Mesendoderm (in vitro differentiated cells): ENCODE results near the gene PITPNM3. TPM values are rescaled to one million over a fixed set of nuclear protein-coding genes. Genes with fewer than 3 reads are reported as not detected.

Source experiments
- DNase-seq: peaks from one replicate; pipeline ENCODE4 v3.0.0; 2013
- H2AK5ac ChIP-seq: 2 replicates; pipeline ENCODE4 v1.6.1; 2013; ENCODE audit warnings: low read length, inconsistent platforms
- H2BK120ac ChIP-seq: 2 replicates; pipeline ENCODE4 v1.6.1; 2013; ENCODE audit warnings: low read depth, mild to moderate bottlenecking, low read length, moderate library complexity, mixed read lengths
- H2BK15ac ChIP-seq: replicated peaks from 2 replicates; pipeline ENCODE4 v1.6.1; 2013; ENCODE audit warnings: low read depth, mild to moderate bottlenecking, moderate library complexity
- H2BK5ac ChIP-seq: 2 replicates; pipeline ENCODE4 v1.6.1; 2013; ENCODE audit warnings: low read length, inconsistent platforms
- H3K18ac ChIP-seq: 2 replicates; pipeline ENCODE4 v1.6.1; 2013; ENCODE audit warnings: mild to moderate bottlenecking, low read length, mixed read lengths
- H3K23ac ChIP-seq: one replicate; pipeline ENCODE4 v1.6.1; 2013; ENCODE audit warnings: low read length
- H3K27ac ChIP-seq: 2 replicates; pipeline ENCODE4 v1.5.1; 2013; ENCODE audit warnings: low read depth, mild to moderate bottlenecking, inconsistent platforms, low read length, moderate library complexity
- H3K27me3 ChIP-seq: 2 replicates; pipeline ENCODE4 v1.6.1; 2013; ENCODE audit warnings: low read length, control low read depth, mild to moderate bottlenecking, inconsistent platforms; ENCODE audit not compliant: insufficient read depth, poor library complexity
- H3K36me3 ChIP-seq: 2 replicates; pipeline ENCODE4 v1.6.1; 2013; ENCODE audit warnings: low read length, inconsistent platforms; ENCODE audit not compliant: control insufficient read depth, insufficient read depth
- H3K4ac ChIP-seq: one replicate; pipeline ENCODE4 v1.6.1; 2013; ENCODE audit warnings: low read depth, mild to moderate bottlenecking, low read length, moderate library complexity
- H3K4me1 ChIP-seq: 2 replicates; pipeline ENCODE4 v1.6.1; 2013; ENCODE audit warnings: low read depth, low read length, inconsistent platforms; ENCODE audit not compliant: control insufficient read depth
- H3K4me2 ChIP-seq: 2 replicates; pipeline ENCODE4 v1.6.1; 2013; ENCODE audit warnings: low read length
- H3K4me3 ChIP-seq: 2 replicates; pipeline ENCODE4 v1.5.1; 2013; ENCODE audit warnings: mild to moderate bottlenecking, low read length
- H3K56ac ChIP-seq: one replicate; pipeline ENCODE4 v1.6.1; 2013; ENCODE audit warnings: low read length
- H3K79me1 ChIP-seq: 2 replicates; pipeline ENCODE4 v1.6.1; 2013; ENCODE audit warnings: low read length, inconsistent platforms
- H3K79me2 ChIP-seq: 2 replicates; pipeline ENCODE4 v1.6.1; 2013; ENCODE audit warnings: mild to moderate bottlenecking, low read length; ENCODE audit not compliant: control insufficient read depth, insufficient read depth
- H3K9ac ChIP-seq: 2 replicates; pipeline ENCODE4 v1.6.1; 2013; ENCODE audit warnings: low read length, inconsistent platforms
- H4K5ac ChIP-seq: one replicate; pipeline ENCODE4 v1.6.1; 2013; ENCODE audit warnings: low read length
- H4K8ac ChIP-seq: one replicate; pipeline ENCODE4 v1.6.1; 2013; ENCODE audit warnings: low read depth, mild to moderate bottlenecking, control low read depth, low read length, moderate library complexity
- WGBS: extraction: QIAGEN DNeasy Blood & Tissue Kit; methylation state at CpG from one replicate; pipeline ENCODE4 v1.1.7; 2013; ENCODE audit warnings: low lambda C conversion rate, missing lambda C conversion rate; ENCODE audit not compliant: insufficient coverage; ENCODE audit errors: extremely low coverage; 5-methylcytosine and 5-hydroxymethylcytosine counted together
- polyA plus RNA-seq, 2 experiments: library from polyadenylated mRNA; stranded (reverse); fragments of 200-250 nt; gene quantifications; one replicate each; pipeline ENCODE4 v1.2.3, GENCODE V29; 2013

The PITPNM3 gene
- 0.42 TPM for polyA plus RNA-seq (2013, experiment 1 of 2)
- polyA plus RNA-seq (2013, experiment 2 of 2), result 0.31 TPM

GRCh38 chr17:6556121-6557039 is at the start of gene PITPNM3:
Gene PITPNM3, minus strand, starts transcription at chr17:6556555. Its CDS starts 149 bp downstream, at chr17:6556406.
- H3K36me3 ChIP-seq, result no peaks in the 10 kb centered on the region
- no peak within 1 kb of the TSS for H2BK5ac ChIP-seq
- no peak within 1 kb of the TSS for H2BK120ac ChIP-seq
- H3K56ac ChIP-seq, result peak within 1 kb of the TSS; percentile 63
- no peaks in the 10 kb centered on the region for H3K79me2 ChIP-seq
- H3K18ac ChIP-seq, result peak within 1 kb of the TSS; percentile 34
- H3K4me2 ChIP-seq, result peak within 1 kb of the TSS; percentile 73
- no peak within 1 kb of the TSS for H3K23ac ChIP-seq
- no CpG with 5 or more reads among the region's 122 CpGs for WGBS
- no peaks in the 10 kb centered on the region for H3K4me1 ChIP-seq
- no peak within 1 kb of the TSS for H3K27ac ChIP-seq
- H2AK5ac ChIP-seq, result no peak within 1 kb of the TSS
- peak within 1 kb of the TSS; percentile 58 for H3K9ac ChIP-seq
- H4K8ac ChIP-seq, result no peak within 1 kb of the TSS
- no peak within 1 kb of the TSS for H3K4ac ChIP-seq
- H3K27me3 ChIP-seq, result peaks cover 13% of the 10 kb centered on the region
- no peak within 1 kb of the TSS for H2BK15ac ChIP-seq
- H3K4me3 ChIP-seq, result peak within 1 kb of the TSS; percentile 29
- H4K5ac ChIP-seq, result no peak within 1 kb of the TSS
- no peak for DNase-seq
- no peaks in the 10 kb centered on the region for H3K79me1 ChIP-seq

- Histone ChIP-seq H3K4ac (no peak overlapping the region), H2BK5ac (no peak overlapping the region), H3K4me3 (no peak overlapping the region), H3K4me2 (no peak overlapping the region), H3K36me3 (peaks cover 20% of the 10 kb centered on the region), H2BK15ac (no peak overlapping the region), H3K23ac (no peak overlapping the region), H3K18ac (no peak overlapping the region), H3K79me2 (no peaks in the 10 kb centered on the region), H3K79me1 (no peaks in the 10 kb centered on the region), H2AK5ac (no peak overlapping the region), H3K4me1 (no peaks in the 10 kb centered on the region), H3K27me3 (no peaks in the 10 kb centered on the region), H3K56ac (no peak overlapping the region), H3K27ac (no peak overlapping the region), H3K9ac (no peak overlapping the region), H4K5ac (no peak overlapping the region), H4K8ac (no peak overlapping the region), H2BK120ac (no peak overlapping the region)
- no CpG with 5 or more reads among the region's 6 CpGs for WGBS
- no peak for DNase-seq
These were observed 48.8 kb upstream of the PITPNM3 start for GRCh38 chr17:6605142-6605541.

- Histone ChIP-seq H3K36me3 (peaks cover 14% of the 10 kb centered on the region), H3K79me2 (no peaks in the 10 kb centered on the region), H3K27ac (no peak overlapping the region), H2BK5ac (no peak overlapping the region), H3K56ac (no peak overlapping the region), H3K79me1 (no peaks in the 10 kb centered on the region), H3K27me3 (no peaks in the 10 kb centered on the region), H4K8ac (no peak overlapping the region), H3K18ac (no peak overlapping the region), H3K9ac (no peak overlapping the region), H2BK15ac (no peak overlapping the region), H3K4me1 (no peaks in the 10 kb centered on the region), H3K4ac (no peak overlapping the region), H3K23ac (no peak overlapping the region), H2AK5ac (no peak overlapping the region), H2BK120ac (no peak overlapping the region), H4K5ac (no peak overlapping the region), H3K4me3 (no peak overlapping the region), H3K4me2 (no peak overlapping the region)
- DNase-seq, result no peak
- no CpG with 5 or more reads among the region's 3 CpGs for WGBS
These were observed 47.5 kb upstream of the PITPNM3 start for GRCh38 chr17:6603744-6604325.

- Histone ChIP-seq H3K79me1 (no peaks in the 10 kb centered on the region), H3K36me3 (peaks cover 11% of the 10 kb centered on the region), H3K23ac (no peak overlapping the region), H3K27ac (no peak overlapping the region), H3K4ac (no peak overlapping the region), H2AK5ac (no peak overlapping the region), H3K4me3 (no peak overlapping the region), H2BK120ac (no peak overlapping the region), H3K4me1 (no peaks in the 10 kb centered on the region), H3K56ac (no peak overlapping the region), H3K4me2 (no peak overlapping the region), H3K18ac (no peak overlapping the region), H2BK15ac (no peak overlapping the region), H3K9ac (no peak overlapping the region), H3K79me2 (no peaks in the 10 kb centered on the region), H2BK5ac (no peak overlapping the region), H4K5ac (no peak overlapping the region), H4K8ac (no peak overlapping the region), H3K27me3 (no peaks in the 10 kb centered on the region)
- no peak for DNase-seq
- no CpG with 5 or more reads among the region's 2 CpGs for WGBS
These were observed 45.8 kb upstream of the PITPNM3 start for GRCh38 chr17:6602141-6602540.

GRCh38 chr17:6599364-6599763 is 43.0 kb upstream of the PITPNM3 start:
- no peaks in the 10 kb centered on the region for H3K27me3 ChIP-seq
- H3K79me2 ChIP-seq, result no peaks in the 10 kb centered on the region
- H3K4me1 ChIP-seq, result no peaks in the 10 kb centered on the region
- H2BK15ac ChIP-seq, result no peak overlapping the region
- no peak overlapping the region for H2BK120ac ChIP-seq
- H3K4me2 ChIP-seq, result no peak overlapping the region
- no peak overlapping the region for H3K23ac ChIP-seq
- no peak overlapping the region for H4K8ac ChIP-seq
- H3K9ac ChIP-seq, result no peak overlapping the region
- H3K18ac ChIP-seq, result no peak overlapping the region
- H2AK5ac ChIP-seq, result no peak overlapping the region
- DNase-seq, result no peak
- no peak overlapping the region for H3K4ac ChIP-seq
- H3K56ac ChIP-seq, result no peak overlapping the region
- no peak overlapping the region for H3K27ac ChIP-seq
- no peaks in the 10 kb centered on the region for H3K36me3 ChIP-seq
- no peaks in the 10 kb centered on the region for H3K79me1 ChIP-seq
- no peak overlapping the region for H3K4me3 ChIP-seq
- H4K5ac ChIP-seq, result no peak overlapping the region
- no peak overlapping the region for H2BK5ac ChIP-seq
